Measurements from ENCODE around the gene CSK.

CSK gene

DNA sequence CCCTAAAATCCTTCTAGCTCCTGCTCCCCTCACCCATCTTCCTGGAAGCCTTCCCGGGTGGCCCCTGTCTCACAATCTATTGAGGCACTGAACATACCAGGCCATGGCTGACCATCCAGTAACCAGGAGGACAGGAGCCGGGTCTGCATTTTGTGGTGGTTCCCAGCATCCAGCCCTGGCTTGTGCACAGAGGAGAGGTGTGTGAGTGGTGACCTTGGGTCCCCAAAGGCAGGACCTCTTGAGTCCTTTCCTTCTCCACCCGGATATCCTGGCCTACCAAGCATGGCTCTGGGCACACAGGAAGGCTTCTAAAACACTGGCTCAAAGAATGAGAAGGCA lies 7.8 kb downstream of the CSK start:
- no peak for DNase-seq (ENCODE audit: low spot score in 2 of 2)
- no peak for ATAC-seq
- Mint-ChIP-seq H3K27ac (peak overlapping the region; percentile 96), H3K4me1 (peaks cover 94% of the 10 kb centered on the region), H3K4me3 (peak overlapping the region; percentile 96), H3K9me3 (no peaks in the 10 kb centered on the region), H3K36me3 (peaks cover 84% of the 10 kb centered on the region)

DNA sequence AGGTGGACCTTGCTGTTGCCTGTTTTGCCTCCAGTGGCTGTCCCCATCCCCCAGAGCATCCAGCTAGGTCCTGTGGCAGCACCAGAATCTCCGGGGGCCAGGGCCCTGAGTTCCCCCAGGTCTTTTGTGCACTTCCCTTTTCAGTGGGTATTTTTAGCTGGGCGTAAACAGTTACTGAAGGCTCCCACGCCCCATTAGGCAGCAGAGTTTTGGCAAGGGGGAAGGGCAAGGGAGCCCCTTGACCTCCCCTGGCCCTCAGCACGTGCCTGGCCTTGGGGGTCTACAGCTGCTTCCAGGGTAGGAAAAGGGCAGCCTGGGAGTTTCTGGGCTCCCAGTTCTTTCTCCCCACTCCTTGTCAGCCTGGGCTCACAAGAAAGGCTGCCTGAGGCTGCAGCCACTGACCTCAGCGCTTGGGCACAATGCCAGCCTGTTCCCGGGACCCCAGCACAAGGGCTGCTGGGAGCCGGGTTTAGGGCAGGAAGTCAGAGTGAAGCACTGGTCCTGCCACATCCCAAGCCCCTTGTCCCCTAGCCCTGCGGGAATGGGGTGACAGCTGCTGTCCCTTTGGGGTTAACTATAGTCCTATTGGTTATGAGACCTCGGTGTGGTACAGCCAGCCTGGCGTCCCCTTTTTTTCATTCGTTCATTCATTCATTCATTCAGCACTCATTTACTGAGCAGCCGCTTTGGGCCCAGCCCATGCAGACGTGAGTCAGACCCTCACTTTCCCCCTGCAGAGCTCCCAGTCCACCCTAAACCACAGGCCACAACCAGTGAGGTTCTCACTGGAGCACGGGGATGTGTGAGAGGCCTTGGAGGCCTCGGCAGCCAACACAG lies 8.4 kb downstream of the CSK start:
- Mint-ChIP-seq H3K4me1 (peaks cover 94% of the 10 kb centered on the region), H3K4me3 (peak overlapping the region; percentile 96), H3K9me3 (no peaks in the 10 kb centered on the region), H3K36me3 (peaks cover 85% of the 10 kb centered on the region), H3K27ac (peak overlapping the region; percentile 96)
- ATAC-seq (peak; percentile 6), DNase-seq (ENCODE audit: low spot score in 2 of 2) (peak in 1 of 2 donors; percentile 64)

DNA sequence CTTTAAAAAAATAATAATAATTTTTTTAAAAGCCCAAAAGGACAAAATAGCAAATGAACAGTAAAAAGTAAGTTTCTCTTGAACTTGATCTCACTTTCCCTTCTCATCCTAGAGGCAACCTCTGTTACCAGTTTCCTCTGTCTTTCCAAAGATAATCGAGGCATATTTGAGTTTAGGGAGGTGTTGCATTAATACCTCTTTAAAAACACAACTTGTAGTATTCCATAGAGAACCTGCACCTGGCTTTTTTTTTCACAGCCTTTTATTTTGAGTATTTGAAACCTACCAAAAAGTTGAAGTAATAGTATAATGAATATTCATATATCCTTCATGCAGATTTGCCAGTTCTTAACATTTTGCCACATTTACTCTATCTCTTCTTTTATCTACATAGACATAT lies 9.1 kb downstream of the CSK start:
- no peak for ATAC-seq
- Mint-ChIP-seq H3K27ac (peak overlapping the region; percentile 96), H3K4me1 (peaks cover 94% of the 10 kb centered on the region), H3K9me3 (no peaks in the 10 kb centered on the region), H3K36me3 (peaks cover 85% of the 10 kb centered on the region), H3K4me3 (peak overlapping the region; percentile 96)
- no peak for DNase-seq (ENCODE audit: low spot score in 2 of 2)

GRCh38 chr15:74791667-74792066 lies 9.8 kb downstream of the CSK start:
- Mint-ChIP-seq H3K27ac (peak overlapping the region; percentile 96), H3K4me1 (peaks cover 95% of the 10 kb centered on the region), H3K36me3 (peaks cover 86% of the 10 kb centered on the region), H3K9me3 (no peaks in the 10 kb centered on the region), H3K4me3 (peak overlapping the region; percentile 96)
- no peak for ATAC-seq
- DNase-seq (ENCODE audit: low spot score in 2 of 2): no peak

DNA sequence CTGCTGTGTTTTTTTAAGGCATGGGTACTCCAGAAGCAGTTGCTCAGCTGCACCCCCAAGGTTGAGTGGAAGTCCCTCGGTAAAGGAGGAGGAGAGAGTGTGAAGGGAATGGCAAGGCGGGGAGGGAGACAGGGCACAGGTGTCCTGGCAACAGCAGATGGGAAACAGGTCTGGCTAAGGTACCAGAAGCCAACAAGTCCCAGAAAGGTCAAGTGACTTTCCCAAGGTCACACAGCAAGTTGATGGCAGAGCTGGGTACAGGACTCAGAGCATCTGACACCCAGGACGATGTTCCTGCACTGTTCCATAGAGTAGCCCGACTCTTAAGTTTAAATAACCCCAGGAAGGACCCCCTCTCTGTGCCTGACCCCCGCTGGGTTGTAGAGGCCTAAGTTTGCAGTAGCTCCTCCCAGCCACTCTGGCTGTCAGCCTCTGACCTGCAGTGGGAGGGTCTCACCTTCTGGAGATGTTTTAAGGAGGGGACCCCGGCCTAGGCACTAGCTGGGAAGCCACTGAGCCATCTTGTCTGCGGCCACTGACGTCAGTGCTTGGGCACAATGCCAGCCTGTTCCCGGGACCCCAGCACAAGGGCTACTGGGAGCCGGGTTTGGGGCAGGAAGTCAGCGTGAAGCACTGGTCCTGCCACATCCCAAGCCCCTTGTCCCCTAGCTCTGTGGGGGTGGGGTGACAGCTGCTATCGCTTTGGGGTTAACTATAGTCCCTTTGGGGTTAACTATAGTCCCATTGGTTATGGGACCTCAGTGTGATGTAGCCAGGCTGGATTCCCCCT lies 10.5 kb downstream of the CSK start:
- no peak for DNase-seq (ENCODE audit: low spot score in 2 of 2)
- H3K4me3 Mint-ChIP-seq: peak overlapping the region; percentile 96

DNA sequence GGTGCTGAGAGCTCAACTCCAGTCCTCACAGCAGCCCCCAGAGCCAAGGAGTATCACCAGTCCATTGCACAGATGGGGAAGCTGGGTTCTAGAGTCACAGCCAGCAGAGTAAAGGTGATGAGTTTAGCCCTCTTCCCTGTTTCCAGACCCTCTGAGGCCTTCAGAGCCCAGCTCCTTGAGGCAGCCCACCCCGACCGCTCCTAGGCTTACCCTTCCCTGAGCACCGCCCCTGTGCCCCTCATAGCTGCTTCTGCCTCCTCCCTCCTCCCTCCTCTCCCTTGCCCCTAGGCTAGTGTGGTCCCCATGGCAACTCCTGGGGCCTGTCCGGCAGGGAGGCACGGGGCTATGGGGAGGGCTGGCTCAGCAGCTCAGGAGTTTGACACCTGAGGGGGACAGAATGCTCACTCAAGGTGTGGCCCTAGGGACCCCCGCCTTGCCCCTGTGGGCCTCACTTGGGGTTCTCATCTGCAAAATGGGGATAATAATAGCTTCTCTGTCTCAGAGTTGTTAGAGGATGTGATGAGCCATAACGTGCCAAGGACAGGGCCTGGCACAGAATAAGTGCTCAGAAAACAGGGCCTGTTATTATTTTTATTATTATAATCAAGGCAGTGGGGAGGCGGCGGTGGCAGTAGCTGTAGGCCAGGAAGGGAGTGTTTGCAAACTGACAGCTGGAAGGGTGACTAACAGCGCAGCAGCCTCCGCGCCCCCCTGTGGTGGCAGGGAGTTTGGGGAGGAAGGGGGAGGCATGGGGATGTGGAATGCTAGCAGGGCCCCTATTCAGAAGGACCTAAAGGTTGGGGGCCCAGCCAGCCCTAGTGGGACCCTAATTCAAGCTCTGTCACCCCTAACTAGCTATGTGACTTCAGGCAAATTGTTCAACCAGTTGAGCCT lies 11.5 kb downstream of the CSK start:
- DNase-seq (ENCODE audit: low spot score in 2 of 2) (peak in 1 of 2 donors; percentile 74), ATAC-seq (peak; percentile 53)
- Mint-ChIP-seq H3K4me3 (peak overlapping the region; percentile 96), H3K9me3 (no peaks in the 10 kb centered on the region), H3K27ac (peak overlapping the region; percentile 96), H3K4me1 (peaks cover 92% of the 10 kb centered on the region), H3K36me3 (peaks cover 86% of the 10 kb centered on the region)

More for the DNA sequence above, 10.5 kb downstream of the CSK start:
- ATAC-seq: no peak
- Mint-ChIP-seq H3K4me1 (peaks cover 92% of the 10 kb centered on the region), H3K36me3 (peaks cover 86% of the 10 kb centered on the region), H3K27ac (peak overlapping the region; percentile 96), H3K9me3 (no peaks in the 10 kb centered on the region)

GRCh38 chr15:74794248-74794969 lies 12.5 kb downstream of the CSK start:
- no peak for DNase-seq (ENCODE audit: low spot score in 2 of 2)
- Mint-ChIP-seq H3K27ac (peak overlapping the region; percentile 91), H3K9me3 (no peaks in the 10 kb centered on the region), H3K4me1 (peaks cover 92% of the 10 kb centered on the region), H3K4me3 (peak overlapping the region; percentile 45), H3K36me3 (peaks cover 86% of the 10 kb centered on the region)
- ATAC-seq: peak; percentile 45

DNA sequence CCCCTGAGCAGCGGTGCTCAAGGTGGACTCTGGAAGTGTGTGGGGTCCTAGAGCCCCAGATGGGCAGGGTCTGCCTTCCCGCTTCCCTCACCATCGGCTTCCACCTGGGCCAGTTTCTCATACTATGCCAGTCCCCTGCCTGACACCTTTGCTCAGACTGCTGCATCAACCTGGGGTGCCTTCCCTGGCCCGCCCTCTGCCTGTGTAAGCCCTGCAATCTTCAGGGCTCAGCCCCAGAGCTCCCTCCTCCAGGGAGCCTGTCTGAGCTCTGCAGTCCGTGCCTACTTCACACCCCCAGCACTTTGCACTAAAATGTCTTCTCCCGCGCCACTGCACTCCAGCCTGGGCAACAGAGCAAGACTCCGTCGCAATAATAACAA lies 13.1 kb downstream of the CSK start:
- H3K4me3 Mint-ChIP-seq: peak overlapping the region; percentile 45
- no peaks in the 10 kb centered on the region for H3K9me3 Mint-ChIP-seq

DNA sequence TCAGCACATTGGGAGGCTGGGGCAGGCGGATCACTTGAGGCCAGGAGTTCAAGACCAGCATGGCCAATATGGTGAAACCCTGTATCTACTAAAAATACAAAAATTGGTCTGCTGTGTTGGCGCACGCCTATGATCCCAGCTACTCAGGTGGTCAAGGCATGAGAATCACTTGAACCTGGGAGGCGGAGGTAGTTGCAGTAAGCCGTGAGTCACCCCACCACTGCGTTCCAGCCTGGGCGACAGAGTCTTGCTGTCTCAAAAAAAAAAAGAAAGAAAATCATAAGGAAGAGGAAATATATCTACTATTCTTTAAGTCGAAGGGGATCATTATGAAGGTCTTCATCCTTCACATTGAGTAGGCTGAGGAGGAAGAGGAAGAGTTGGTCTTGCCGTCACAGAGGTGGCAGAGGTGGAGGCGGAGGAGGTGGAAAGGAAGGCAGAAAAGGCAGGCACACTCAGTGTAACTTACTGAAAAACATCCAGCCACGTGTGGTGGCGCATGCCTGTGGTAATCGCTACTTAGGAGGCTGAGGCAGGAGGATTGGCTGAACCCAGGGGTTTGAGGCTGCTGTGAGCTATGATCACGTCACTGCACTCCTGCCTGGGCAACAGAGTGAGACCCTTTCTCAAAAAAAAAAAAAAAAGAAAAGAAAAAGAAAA lies 14.2 kb downstream of the CSK start:
- H3K9me3 Mint-ChIP-seq: no peaks in the 10 kb centered on the region
- H3K27ac Mint-ChIP-seq: peak overlapping the region; percentile 83
- H3K36me3 Mint-ChIP-seq: peaks cover 89% of the 10 kb centered on the region
- H3K4me1 Mint-ChIP-seq: peaks cover 88% of the 10 kb centered on the region
- DNase-seq (ENCODE audit: low spot score in 2 of 2): no peak
- H3K4me3 Mint-ChIP-seq: peak overlapping the region; percentile 45
- ATAC-seq: peak; percentile 35

More for the DNA sequence above, 13.1 kb downstream of the CSK start:
- H3K36me3 Mint-ChIP-seq: peaks cover 86% of the 10 kb centered on the region
- H3K27ac Mint-ChIP-seq: peak overlapping the region; percentile 91
- no peak for ATAC-seq
- peaks cover 92% of the 10 kb centered on the region for H3K4me1 Mint-ChIP-seq
- DNase-seq (ENCODE audit: low spot score in 2 of 2): no peak

DNA sequence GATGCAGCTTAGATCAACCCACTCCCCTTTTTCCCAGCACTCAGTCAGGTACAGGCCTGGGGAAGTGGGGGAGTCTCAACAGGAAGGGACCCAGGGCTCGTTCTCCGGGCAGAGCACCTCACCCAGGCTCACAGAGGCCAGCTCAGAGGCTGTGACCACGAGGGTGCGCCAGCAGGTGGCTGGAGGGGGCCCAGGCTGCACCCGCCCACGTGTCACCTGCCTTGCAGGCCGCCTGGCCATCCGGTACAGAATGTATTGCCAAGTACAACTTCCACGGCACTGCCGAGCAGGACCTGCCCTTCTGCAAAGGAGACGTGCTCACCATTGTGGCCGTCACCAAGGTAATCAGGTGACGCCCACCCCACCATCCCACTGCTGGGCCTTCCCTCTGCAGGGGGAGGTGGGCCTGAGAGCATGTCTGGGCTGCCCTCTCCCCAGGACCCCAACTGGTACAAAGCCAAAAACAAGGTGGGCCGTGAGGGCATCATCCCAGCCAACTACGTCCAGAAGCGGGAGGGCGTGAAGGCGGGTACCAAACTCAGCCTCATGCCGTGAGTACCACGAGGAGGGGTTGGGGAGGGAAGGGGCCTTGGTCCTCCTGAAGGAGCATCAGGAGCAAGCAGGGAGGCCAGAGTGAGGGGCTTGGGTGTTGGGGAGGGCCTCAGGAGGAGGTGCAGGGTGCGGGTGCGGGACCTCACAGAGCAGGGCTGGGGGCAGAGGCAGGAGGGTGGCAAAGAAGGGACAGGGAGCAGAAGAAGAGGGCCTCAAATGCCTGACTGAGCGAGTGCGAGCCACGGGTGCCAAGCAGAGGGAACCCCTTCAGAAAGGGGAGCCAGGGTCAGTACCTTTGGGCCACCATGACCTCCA lies 16.7 kb downstream of the CSK start:
- Mint-ChIP-seq H3K4me3 (peak overlapping the region; percentile 22), H3K9me3 (no peaks in the 10 kb centered on the region), H3K36me3 (peaks cover 91% of the 10 kb centered on the region), H3K27ac (peak overlapping the region; percentile 91), H3K4me1 (peaks cover 68% of the 10 kb centered on the region)
- no peak for ATAC-seq
- peak in 1 of 2 donors; percentile 55 for DNase-seq (ENCODE audit: low spot score in 2 of 2)

GRCh38 chr15:74799255-74799855 lies 17.5 kb downstream of the CSK start:
- H3K27ac Mint-ChIP-seq: peak overlapping the region; percentile 91
- peak overlapping the region; percentile 34 for H3K4me3 Mint-ChIP-seq
- DNase-seq (ENCODE audit: low spot score in 2 of 2): no peak
- peak; percentile 19 for ATAC-seq
- no peaks in the 10 kb centered on the region for H3K9me3 Mint-ChIP-seq
- H3K36me3 Mint-ChIP-seq: peaks cover 98% of the 10 kb centered on the region
- peaks cover 64% of the 10 kb centered on the region for H3K4me1 Mint-ChIP-seq

- ATAC-seq (peak; percentile 94), DNase-seq (ENCODE audit: low spot score in 2 of 2) (peak; percentile 89 to 95)
- peaks cover 98% of the 10 kb centered on the region for H3K36me3 Mint-ChIP-seq
- H3K4me3 Mint-ChIP-seq: peak overlapping the region; percentile 34
- peaks cover 62% of the 10 kb centered on the region for H3K4me1 Mint-ChIP-seq
- H3K9me3 Mint-ChIP-seq: no peaks in the 10 kb centered on the region
- H3K27ac Mint-ChIP-seq: peak overlapping the region; percentile 91
These were observed 18.1 kb downstream of the CSK start for GRCh38 chr15:74799856-74800558.
